AG09319 (cell line): ENCODE measurements around the gene CSNK1G1.

Experiments
- DNase-seq: peaks from one replicate; pipeline ENCODE4 v3.0.0-alpha.2; 2010; ENCODE audit warnings: low read depth; ENCODE audit errors: extremely low read depth
- CTCF ChIP-seq: IDR thresholded peaks from 2 replicates; pipeline ENCODE4 v1.5.1; 2011; ENCODE audit warnings: low read depth, mild to moderate bottlenecking, inconsistent platforms, low read length, moderate library complexity

Gene CSNK1G1

DNA sequence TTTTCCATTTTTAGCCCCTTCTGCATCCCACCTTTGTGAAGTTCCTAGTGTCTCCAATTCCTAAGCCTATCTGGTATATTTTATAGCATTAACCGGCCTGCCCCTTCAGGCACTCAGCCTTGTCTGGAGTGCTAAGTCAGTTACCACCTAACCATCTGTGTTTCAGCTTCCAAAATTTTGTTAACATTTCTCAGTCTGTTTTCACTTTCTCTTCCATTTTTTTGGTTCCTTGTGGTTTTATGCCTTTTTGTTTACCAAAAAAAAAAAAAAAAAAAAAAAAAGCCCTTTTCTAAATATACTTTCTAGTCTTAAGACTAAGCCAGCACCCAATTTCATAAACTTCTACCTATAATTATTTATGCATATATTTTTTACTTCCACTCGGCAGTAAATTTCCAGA, 92.4 kb downstream of the CSNK1G1 start:
- no peak for TF ChIP-seq CTCF
- no peak for DNase-seq

GRCh38 chr15:64256051-64256450, 99.9 kb downstream of the CSNK1G1 start:
- TF ChIP-seq CTCF = no peak
- DNase-seq = no peak

GRCh38 chr15:64251658-64252057, 104.3 kb downstream of the CSNK1G1 start:
- no peak for TF ChIP-seq CTCF
- no peak for DNase-seq

DNA sequence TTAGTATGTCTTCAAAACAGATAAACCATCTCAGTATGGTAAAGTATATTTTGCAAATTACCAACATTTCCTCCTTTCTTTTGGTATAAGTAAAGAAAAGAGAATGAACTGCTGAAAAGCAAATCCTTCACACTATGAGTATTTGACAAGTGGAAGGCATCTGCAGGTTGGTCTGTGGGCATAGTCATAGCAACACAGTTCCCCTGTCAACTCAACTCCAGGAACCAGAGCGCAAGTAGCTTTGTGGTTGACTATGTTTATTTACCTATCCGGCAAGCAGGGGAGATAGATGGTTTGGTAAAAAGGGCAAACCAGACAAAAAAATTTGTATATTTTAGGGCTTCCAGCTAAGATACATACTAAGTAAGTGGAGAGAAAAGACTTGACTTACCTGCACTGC, 104.9 kb downstream of the CSNK1G1 start:
- no peak for TF ChIP-seq CTCF
- no peak for DNase-seq

GRCh38 chr15:64249883-64250575, 105.9 kb downstream of the CSNK1G1 start:
- DNase-seq = no peak

DNA sequence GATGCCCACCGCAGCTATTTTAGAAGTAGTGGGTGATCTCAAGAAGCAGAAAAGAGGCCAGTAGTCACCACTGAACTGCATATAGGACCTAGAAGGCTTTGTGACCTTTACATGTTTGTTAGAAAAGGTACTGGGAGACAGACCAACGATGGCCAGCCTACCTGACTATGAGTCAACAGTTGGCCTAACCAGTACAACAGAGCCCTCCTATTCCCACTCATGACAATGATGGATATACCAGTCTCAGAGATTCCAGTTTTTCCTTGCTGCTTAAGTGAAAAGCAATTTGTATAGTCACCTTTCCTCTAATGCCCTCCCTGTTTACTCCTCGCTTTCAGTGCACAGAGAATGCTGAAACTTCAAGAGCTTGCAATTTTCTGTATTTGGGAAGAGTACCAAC, 106.6 kb downstream of the CSNK1G1 start:
- TF ChIP-seq CTCF = no peak
- no peak for DNase-seq

More at GRCh38 chr15:64249883-64250575, 105.9 kb downstream of the CSNK1G1 start:
- no peak for TF ChIP-seq CTCF

- TF ChIP-seq CTCF = no peak
- peak; percentile 82 for DNase-seq
Measured at GRCh38 chr15:64247906-64248541, 107.9 kb downstream of the CSNK1G1 start.
